Transverse colon (tissue), 4 donors: ENCODE results near the gene GALR1. TPM values are rescaled to one million over a fixed set of nuclear protein-coding genes. Genes with fewer than 3 reads are reported as not detected.

Experiments used
- DNase-seq: peaks from one replicate; pipeline ENCODE4 v3.0.0-alpha.2; 2019
- H3K27ac ChIP-seq, 4 donors: fragments of 200-600 bp; sonication (generic); 2 replicates each; pipeline ENCODE4 v1.5.1; 2016 to 2018; ENCODE audit warnings: inconsistent platforms in 4 of 4
- H3K27me3 ChIP-seq: fragments of 200-600 bp; sonication (generic); 2 replicates; pipeline ENCODE4 v1.5.1; 2017; ENCODE audit warnings: inconsistent platforms
- H3K36me3 ChIP-seq, 4 donors: fragments of 200-600 bp; sonication (generic); 2 replicates each; pipeline ENCODE4 v1.5.1; 2017 to 2019; ENCODE audit warnings: inconsistent platforms in 4 of 4
- H3K4me1 ChIP-seq, 4 donors: fragments of 200-600 bp; sonication (generic); 2 replicates each; pipeline ENCODE4 v1.5.1; 2017 to 2020; ENCODE audit warnings: inconsistent platforms in 4 of 4
- H3K4me3 ChIP-seq, 4 donors: fragments of 200-600 bp; sonication (generic); 1 replicate in 1 of 4; 2 replicates in 3 of 4; pipeline versions ENCODE4 v1.5.1 to v1.6.1; 2017 to 2019; ENCODE audit warnings: inconsistent platforms in 4 of 4
- H3K9me3 ChIP-seq, 2 donors: fragments of 200-600 bp; sonication (generic); 2 replicates each; pipeline ENCODE4 v1.5.1; 2017 to 2019; ENCODE audit warnings: inconsistent platforms in 2 of 2
- CTCF ChIP-seq, 5 experiments: fragments of 200-600 bp in 3 of 5; fragments of 450-650 bp in 2 of 5; sonication (generic) in 3 of 5; IDR thresholded peaks; 1 replicate in 2 of 5; 2 replicates in 3 of 5; pipeline ENCODE4 v1.5.1; 2016 to 2017; ENCODE audit warnings: antibody characterized with exemption in 5 of 5, inconsistent platforms in 3 of 5, mild to moderate bottlenecking in 2 of 5, moderate library complexity in 1 of 5
- EP300 ChIP-seq: sonication (generic); formaldehyde crosslinking; IDR thresholded peaks from one replicate; pipeline ENCODE4 v1.6.1; 2017; ENCODE audit warnings: antibody characterized with exemption, low read depth
- POLR2A ChIP-seq: fragments of 450-650 bp; IDR thresholded peaks from one replicate; pipeline ENCODE4 v1.6.1; 2016; ENCODE audit warnings: antibody characterized with exemption, mild to moderate bottlenecking, moderate library complexity
- POLR2AphosphoS5 ChIP-seq, 3 donors: sonication (generic); formaldehyde crosslinking; IDR thresholded peaks; one replicate each; pipeline ENCODE4 v1.6.1; 2016; ENCODE audit warnings: antibody characterized with exemption in 3 of 3
- WGBS, 2 donors: methylation state at CpG; one replicate each; pipeline ENCODE4 v1.1.5; 2018; ENCODE audit warnings: low coverage in 1 of 2; 5-methylcytosine and 5-hydroxymethylcytosine counted together
- in situ Hi-C, 4 donors: fragments of 200-750 bp; cut with MboI; loops; one replicate each; pipeline versions ENCODE4 v1.15.0 to v1.15.1; 2017; ENCODE audit warnings: low sequenced_read_pairs in 3 of 4, low pct_ligation_motif_present in 1 of 4, low pct_unique_long_range_greater_than_20kb in 1 of 4
- intact Hi-C: fragments of 100-400 bp; cut with DNase I; formaldehyde crosslinking; loops from one replicate; pipeline ENCODE4 v1.15.1; 2023; ENCODE audit warnings: low total_unique reads
- total RNA-seq, 4 donors: library from RNA; depleted of rRNA; stranded (reverse); fragments of >200 nt; gene quantifications; one replicate each; pipeline ENCODE4 v1.1.0, GENCODE V29; 2016

Gene GALR1
- total RNA-seq, 4 donors from 2014 or later, result under 0.01 to 1.9 (median 0.07) TPM

GRCh38 chr18:77220726-77221125 lies 28.9 kb upstream of the GALR1 start:
- no peak for DNase-seq
- Histone ChIP-seq H3K27ac (no peak overlapping the region), H3K9me3 (no peaks in the 10 kb centered on the region), H3K4me3 (no peak overlapping the region), H3K4me1 (peaks cover 0 to 4% (median 0%) of the 10 kb centered on the region in 4 donors), H3K27me3 (no peaks in the 10 kb centered on the region), H3K36me3 (no peaks in the 10 kb centered on the region)
- WGBS, 2 donors, result 80 to 86% methylated on average over 3 of the region's 3 CpGs
- intact Hi-C loops, result no loop called here
- in situ Hi-C loops, result loop anchor here in 1 of 4 donors (25.0 kb wide), 1 partner anchor 233 kb away; no protein-coding TSS in a partner anchor
- no peak for TF ChIP-seq POLR2AphosphoS5 (IDR thresholded peaks at IDR 0.05)
- TF ChIP-seq CTCF (IDR thresholded peaks at IDR 0.05), result no peak
- TF ChIP-seq EP300, result no peak
- TF ChIP-seq POLR2A, result no peak

GRCh38 chr18:77222464-77222863 lies 27.2 kb upstream of the GALR1 start:
- H3K27ac ChIP-seq, result no peak overlapping the region
- H3K4me3 ChIP-seq, result no peak overlapping the region
- peaks cover 0 to 4% (median 0%) of the 10 kb centered on the region in 4 donors for H3K4me1 ChIP-seq
- H3K27me3 ChIP-seq, result peaks cover under 1% of the 10 kb centered on the region
- H3K9me3 ChIP-seq, result no peaks in the 10 kb centered on the region
- in situ Hi-C loops (loop anchor here in 1 of 4 donors (25.0 kb wide), 1 partner anchor 235 kb away; no protein-coding TSS in a partner anchor), intact Hi-C loops (no loop called here)
- WGBS, 2 donors, result 57 to 72% methylated on average over 3 of the region's 3 CpGs
- TF ChIP-seq POLR2A (no peak), CTCF (IDR thresholded peaks at IDR 0.05) (no peak), EP300 (no peak), POLR2AphosphoS5 (IDR thresholded peaks at IDR 0.05) (no peak)
- no peak for DNase-seq
- H3K36me3 ChIP-seq, result no peaks in the 10 kb centered on the region

DNA sequence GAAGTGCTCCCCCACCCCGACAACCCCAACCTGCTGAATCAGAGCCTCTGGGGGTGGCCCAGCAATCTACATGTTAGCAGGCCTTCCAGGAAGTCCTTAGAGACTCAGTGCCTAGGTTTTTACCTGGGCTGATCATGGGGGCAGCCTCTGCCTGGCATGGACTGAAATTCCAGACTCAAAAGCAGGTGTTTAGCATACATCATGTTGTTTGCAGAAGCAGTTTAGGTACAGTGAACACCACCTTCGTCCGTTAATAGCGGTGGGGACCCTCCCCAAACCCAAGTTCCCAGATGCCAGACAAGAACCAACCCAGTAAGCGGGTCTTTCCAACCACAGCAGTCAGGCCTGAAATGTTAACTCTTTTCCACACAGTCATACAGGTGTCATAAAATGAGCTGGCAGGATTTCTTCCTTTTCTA lies 26.4 kb upstream of the GALR1 start:
- in situ Hi-C loops, result loop anchor here in 1 of 4 donors (25.0 kb wide), 1 partner anchor 236 kb away; no protein-coding TSS in a partner anchor
- intact Hi-C loops, result no loop called here
- Histone ChIP-seq H3K27me3 (peaks cover 4% of the 10 kb centered on the region), H3K4me1 (peaks cover 0 to 4% (median 0%) of the 10 kb centered on the region in 4 donors), H3K4me3 (no peak overlapping the region), H3K9me3 (no peaks in the 10 kb centered on the region), H3K36me3 (no peaks in the 10 kb centered on the region), H3K27ac (no peak overlapping the region)
- no peak for DNase-seq
- TF ChIP-seq EP300, result no peak
- no peak for TF ChIP-seq POLR2AphosphoS5 (IDR thresholded peaks at IDR 0.05)
- TF ChIP-seq POLR2A, result no peak
- no peak for TF ChIP-seq CTCF (IDR thresholded peaks at IDR 0.05)
- WGBS, 2 donors, result 49% methylated on average over 5 of the region's 5 CpGs; no CpG with 5 or more reads in 1 of the 2 donors

- intact Hi-C loops (no loop called here), in situ Hi-C loops (loop anchor here in 1 of 4 donors (25.0 kb wide), 1 partner anchor 236 kb away; no protein-coding TSS in a partner anchor)
- Histone ChIP-seq H3K4me1 (peaks cover 0 to 4% (median 0%) of the 10 kb centered on the region in 4 donors), H3K9me3 (no peaks in the 10 kb centered on the region), H3K27me3 (peaks cover 4% of the 10 kb centered on the region), H3K4me3 (no peak overlapping the region), H3K27ac (no peak overlapping the region), H3K36me3 (no peaks in the 10 kb centered on the region)
- no peak for DNase-seq
- 43 to 44% methylated on average over 1 to 2 of the region's 2 CpGs for WGBS, 2 donors
- no peak for TF ChIP-seq EP300
Observed at GRCh38 chr18:77223653-77224052, 26.0 kb upstream of the GALR1 start.

- TF ChIP-seq CTCF (IDR thresholded peaks at IDR 0.05) (no peak), EP300 (no peak), POLR2A (no peak), POLR2AphosphoS5 (IDR thresholded peaks at IDR 0.05) (no peak)
- no peaks in the 10 kb centered on the region for H3K36me3 ChIP-seq
- no peaks in the 10 kb centered on the region for H3K4me1 ChIP-seq
- no peaks in the 10 kb centered on the region for H3K9me3 ChIP-seq
- no peak overlapping the region for H3K4me3 ChIP-seq
- H3K27ac ChIP-seq, result no peak overlapping the region
- no peak for DNase-seq
- in situ Hi-C loops (loop anchor here in 1 of 4 donors (25.0 kb wide), 1 partner anchor 432 kb away; no protein-coding TSS in a partner anchor), intact Hi-C loops (no loop called here)
- H3K27me3 ChIP-seq, result peaks cover 13% of the 10 kb centered on the region
- WGBS, 2 donors, result 88 to 90% methylated on average over 1 of the region's 1 CpG
Observed at GRCh38 chr18:77230645-77231044, 19.0 kb upstream of the GALR1 start.
